BLaER1 (cell line): Measurements from ENCODE around the gene MCM9.
"Not testable (repeated sequence)": the region's sequence is repeated elsewhere in the genome, so short reads cannot be mapped to it uniquely, and the experiment has no call there.

Experiments
- H3K27ac ChIP-seq: shearing (Covaris generic); formaldehyde crosslinking; 2 replicates; pipeline ENCODE4 v1.8.1; 2022
- H3K27me3 ChIP-seq: shearing (Covaris generic); formaldehyde crosslinking; 2 replicates; pipeline ENCODE4 v1.8.1; 2022
- H3K36me3 ChIP-seq: shearing (Covaris generic); formaldehyde crosslinking; 2 replicates; pipeline ENCODE4 v1.8.1; 2022
- H3K4me1 ChIP-seq: shearing (Covaris generic); formaldehyde crosslinking; 2 replicates; pipeline ENCODE4 v1.8.1; 2022
- H3K4me2 ChIP-seq: shearing (Covaris generic); formaldehyde crosslinking; 2 replicates; pipeline ENCODE4 v1.8.1; 2022
- H3K4me3 ChIP-seq: shearing (Covaris generic); formaldehyde crosslinking; 2 replicates; pipeline ENCODE4 v1.8.1; 2022
- H3K9ac ChIP-seq: shearing (Covaris generic); formaldehyde crosslinking; 2 replicates; pipeline ENCODE4 v1.8.1; 2022
- H3K9me3 ChIP-seq: shearing (Covaris generic); formaldehyde crosslinking; 2 replicates; pipeline ENCODE4 v1.8.1; 2022
- H4K20me1 ChIP-seq: shearing (Covaris generic); formaldehyde crosslinking; 2 replicates; pipeline ENCODE4 v1.8.1; 2022
- Cebpa-rat ChIP-seq: shearing (Covaris generic); IDR thresholded peaks from 2 replicates; pipeline ENCODE4 v1.8.1; 2022

Gene MCM9

GRCh38 chr6:118768904-118769325 is 166.0 kb downstream of the MCM9 start:
- Histone ChIP-seq H3K4me1 (no peaks in the 10 kb centered on the region), H3K27me3 (no peaks in the 10 kb centered on the region), H3K36me3 (no peaks in the 10 kb centered on the region), H3K4me3 (no peak overlapping the region), H3K9me3 (no peaks in the 10 kb centered on the region), H4K20me1 (no peaks in the 10 kb centered on the region), H3K27ac (no peak overlapping the region), H3K9ac (no peak overlapping the region), H3K4me2 (no peak overlapping the region)
- no peak for TF ChIP-seq Cebpa-rat

DNA sequence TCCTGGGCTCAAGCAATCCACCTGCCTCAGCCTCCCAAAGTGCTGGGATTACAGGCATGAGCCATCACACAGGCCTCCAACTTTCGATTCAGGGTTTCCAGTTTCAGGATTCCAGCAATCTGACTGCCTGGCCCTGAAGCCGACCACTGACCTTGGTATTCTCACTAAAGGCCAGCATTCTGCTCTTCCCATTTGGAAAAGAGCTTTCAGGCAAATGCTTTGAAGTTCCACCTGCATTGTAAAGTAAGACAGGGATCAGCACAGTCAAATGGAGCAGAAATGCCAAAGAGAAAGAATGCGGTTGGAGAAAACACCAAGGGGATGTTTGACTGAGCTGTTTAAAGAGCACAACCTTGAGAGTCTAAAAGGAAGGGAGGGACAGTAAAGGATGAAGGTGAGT is 166.5 kb downstream of the MCM9 start:
- Histone ChIP-seq H4K20me1 (no peaks in the 10 kb centered on the region), H3K27ac (no peak overlapping the region), H3K27me3 (no peaks in the 10 kb centered on the region), H3K9me3 (no peaks in the 10 kb centered on the region), H3K4me1 (no peaks in the 10 kb centered on the region), H3K4me2 (no peak overlapping the region), H3K4me3 (no peak overlapping the region), H3K9ac (no peak overlapping the region), H3K36me3 (no peaks in the 10 kb centered on the region)
- TF ChIP-seq Cebpa-rat, result no peak

GRCh38 chr6:118765316-118765715 is 169.6 kb downstream of the MCM9 start:
- H3K36me3 ChIP-seq, H3K4me3 ChIP-seq, H3K4me1 ChIP-seq, H3K27ac ChIP-seq, H3K27me3 ChIP-seq, H4K20me1 ChIP-seq, H3K9ac ChIP-seq, H3K9me3 ChIP-seq, H3K4me2 ChIP-seq: not testable (repeated sequence)

GRCh38 chr6:118764766-118765165 is 170.2 kb downstream of the MCM9 start:
- Histone ChIP-seq H3K27ac (no peak overlapping the region), H3K4me3 (no peak overlapping the region), H3K4me2 (no peak overlapping the region), H3K9ac (no peak overlapping the region), H4K20me1 (no peaks in the 10 kb centered on the region), H3K4me1 (no peaks in the 10 kb centered on the region), H3K9me3 (no peaks in the 10 kb centered on the region), H3K27me3 (no peaks in the 10 kb centered on the region), H3K36me3 (no peaks in the 10 kb centered on the region)
- TF ChIP-seq Cebpa-rat, result no peak
